Ascending aorta (tissue), 2 donors: Measurements from ENCODE around the gene HOXB13. TPM values are rescaled to one million over a fixed set of nuclear protein-coding genes. Genes with fewer than 3 reads are reported as not detected.

Experiments
- DNase-seq, 2 donors: peaks; one replicate each; pipeline ENCODE4 v3.0.0-alpha.2; 2019; ENCODE audit warnings: low spot score in 2 of 2
- H3K27ac ChIP-seq, 2 donors: fragments of 200-600 bp; sonication (generic); one replicate each; pipeline ENCODE4 v1.5.1; 2016 to 2017; ENCODE audit warnings: mild to moderate bottlenecking in 1 of 2
- H3K27me3 ChIP-seq: fragments of 200-600 bp; sonication (generic); one replicate; pipeline ENCODE4 v1.5.1; 2017
- H3K36me3 ChIP-seq, 2 donors: fragments of 200-600 bp; sonication (generic); one replicate each; pipeline ENCODE4 v1.5.1; 2016
- H3K4me1 ChIP-seq, 2 donors: fragments of 200-600 bp; sonication (generic); one replicate each; pipeline ENCODE4 v1.5.1; 2016 to 2017; ENCODE audit warnings: mild to moderate bottlenecking in 1 of 2
- H3K4me3 ChIP-seq, 2 donors: fragments of 200-600 bp; sonication (generic); one replicate each; pipeline ENCODE4 v1.5.1; 2016 to 2017; ENCODE audit warnings: mild to moderate bottlenecking in 1 of 2
- H3K9me3 ChIP-seq, 2 donors: fragments of 200-600 bp; sonication (generic); one replicate each; pipeline ENCODE4 v1.5.1; 2016
- CTCF ChIP-seq, 3 experiments: fragments of 200-600 bp in 2 of 3; fragments of 450-650 bp in 1 of 3; sonication (generic) in 2 of 3; IDR thresholded peaks; one replicate each; pipeline ENCODE4 v1.5.1; 2016 to 2019; ENCODE audit warnings: antibody characterized with exemption in 3 of 3, mild to moderate bottlenecking in 1 of 3, moderate library complexity in 1 of 3
- intact Hi-C: fragments of 100-400 bp; cut with DNase I; formaldehyde crosslinking; loops from one replicate; pipeline ENCODE4 v1.15.1; 2023
- total RNA-seq: library from RNA; depleted of rRNA; stranded (reverse); fragments of >200 nt; gene quantifications from one replicate; pipeline ENCODE4 v1.1.0, GENCODE V29; 2016

The HOXB13 gene
- total RNA-seq, 1 donor from 2014 or later: not detected

GRCh38 chr17:48755356-48755755 is 26.8 kb upstream of the HOXB13 start:
- no peak for TF ChIP-seq CTCF (IDR thresholded peaks at IDR 0.05)
- DNase-seq: no peak
- Histone ChIP-seq H3K9me3 (no peaks in the 10 kb centered on the region), H3K27ac (no peak overlapping the region), H3K27me3 (peaks cover 44% of the 10 kb centered on the region), H3K4me1 (peaks cover 0 to 5% of the 10 kb centered on the region in 2 donors), H3K36me3 (no peaks in the 10 kb centered on the region), H3K4me3 (no peak overlapping the region)
- intact Hi-C loops: no loop called here

GRCh38 chr17:48754500-48755261 is 26.1 kb upstream of the HOXB13 start:
- DNase-seq: no peak
- Histone ChIP-seq H3K27ac (no peak overlapping the region), H3K27me3 (peaks cover 50% of the 10 kb centered on the region), H3K4me3 (no peak overlapping the region), H3K9me3 (no peaks in the 10 kb centered on the region), H3K4me1 (peaks cover 0 to 5% of the 10 kb centered on the region in 2 donors), H3K36me3 (no peaks in the 10 kb centered on the region)
- no peak for TF ChIP-seq CTCF (IDR thresholded peaks at IDR 0.05)
- intact Hi-C loops: no loop called here

- Histone ChIP-seq H3K9me3 (no peaks in the 10 kb centered on the region), H3K27me3 (peaks cover 55% of the 10 kb centered on the region), H3K4me3 (no peak overlapping the region), H3K27ac (no peak overlapping the region), H3K36me3 (no peaks in the 10 kb centered on the region), H3K4me1 (peaks cover 0 to 5% of the 10 kb centered on the region in 2 donors)
- DNase-seq: no peak
- TF ChIP-seq CTCF (IDR thresholded peaks at IDR 0.05): no peak
- intact Hi-C loops: no loop called here
Observed at GRCh38 chr17:48753794-48754499, 25.4 kb upstream of the HOXB13 start.

- H3K4me1 ChIP-seq: peaks cover 0 to 5% of the 10 kb centered on the region in 2 donors
- peaks cover 66% of the 10 kb centered on the region for H3K27me3 ChIP-seq
- no peak for DNase-seq
- TF ChIP-seq CTCF (IDR thresholded peaks at IDR 0.05): no peak
- no peaks in the 10 kb centered on the region for H3K9me3 ChIP-seq
- H3K4me3 ChIP-seq: no peak overlapping the region
- intact Hi-C loops: no loop called here
- no peak overlapping the region for H3K27ac ChIP-seq
- H3K36me3 ChIP-seq: no peaks in the 10 kb centered on the region
Observed at GRCh38 chr17:48752399-48753288, 24.1 kb upstream of the HOXB13 start.

- no peak for TF ChIP-seq CTCF (IDR thresholded peaks at IDR 0.05)
- peaks cover 73% of the 10 kb centered on the region for H3K27me3 ChIP-seq
- intact Hi-C loops: no loop called here
Observed at GRCh38 chr17:48751733-48752398, 23.3 kb upstream of the HOXB13 start.

More at GRCh38 chr17:48751733-48752398, 23.3 kb upstream of the HOXB13 start:
- Histone ChIP-seq H3K27ac (no peak overlapping the region), H3K9me3 (no peaks in the 10 kb centered on the region), H3K4me3 (no peak overlapping the region), H3K4me1 (peaks cover 0 to 5% of the 10 kb centered on the region in 2 donors), H3K36me3 (no peaks in the 10 kb centered on the region)
- DNase-seq: no peak
